ENCODE results near the gene MOGAT3. TPM values are rescaled to one million over a fixed set of nuclear protein-coding genes. Genes with fewer than 3 reads are reported as not detected.

Gene MOGAT3
- total and polyA plus RNA-seq, 7 donors = not detected

DNA sequence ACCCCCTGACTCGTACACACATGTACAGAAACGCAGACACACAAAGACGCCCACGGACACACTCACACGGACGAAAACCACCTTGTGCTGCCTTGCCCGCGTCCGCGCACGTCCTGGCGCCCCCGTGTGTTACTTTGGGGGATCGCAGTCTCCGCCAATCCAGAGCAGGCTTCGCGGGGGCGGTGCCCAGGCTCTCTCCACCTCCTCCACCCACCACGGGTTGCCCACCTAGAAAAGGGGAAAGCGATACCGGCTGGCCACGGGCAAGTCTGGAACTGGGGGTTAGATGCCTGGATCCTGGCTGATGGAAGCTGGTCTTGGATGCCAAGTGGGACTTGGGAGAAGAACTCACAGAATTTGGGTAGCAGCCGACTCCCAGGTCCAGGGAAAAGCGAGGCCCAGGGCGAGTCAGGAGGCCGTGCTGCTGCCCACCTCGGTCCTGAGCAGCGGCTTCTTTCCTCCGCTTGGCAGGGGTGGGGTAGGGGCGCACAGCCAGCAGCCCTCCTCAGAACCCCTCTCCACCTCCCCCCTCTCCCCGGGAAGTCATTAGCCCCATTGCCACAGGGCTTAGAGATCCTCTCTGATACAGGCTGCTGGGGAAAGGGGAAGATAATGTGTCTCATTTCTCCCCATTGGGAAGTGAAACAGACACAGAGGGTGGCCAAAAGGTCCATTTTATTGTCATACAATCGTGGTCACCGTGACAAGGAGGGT, 30.8 kb downstream of the MOGAT3 start:
- peak; percentile 72 to 80 for DNase-seq

DNA sequence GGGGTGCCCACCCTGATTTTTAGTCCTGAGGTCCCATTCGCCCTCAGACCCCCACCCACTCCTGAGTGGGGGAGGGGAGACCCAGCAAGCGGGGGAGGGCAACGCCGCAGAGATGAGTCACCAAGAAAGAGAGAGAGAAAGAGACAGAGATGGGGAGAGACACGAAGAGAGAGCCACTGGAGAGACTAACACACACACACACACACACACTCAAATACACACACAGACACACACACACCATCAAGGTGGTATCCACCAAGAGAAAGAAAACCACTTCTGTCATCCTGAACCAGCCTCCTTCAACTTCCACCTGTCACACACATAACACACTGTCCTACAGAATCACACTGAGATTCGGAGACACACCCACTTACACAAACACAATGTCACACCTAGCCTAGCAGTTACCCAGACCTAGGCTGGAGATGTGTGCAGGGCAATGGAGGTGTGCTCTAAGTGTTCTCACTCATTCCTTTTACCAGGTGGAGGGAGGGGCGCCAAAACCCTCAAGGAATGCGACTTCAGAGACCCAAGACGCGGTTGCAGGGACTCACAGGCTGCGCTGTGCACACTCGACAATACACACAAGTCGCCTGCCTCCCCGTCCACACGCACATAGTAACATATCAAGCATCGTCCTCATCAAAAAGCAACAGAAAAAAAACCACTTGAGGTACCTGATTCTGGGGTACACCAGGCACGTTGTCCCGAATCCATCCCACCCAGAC, 31.6 kb downstream of the MOGAT3 start:
- no peak for ATAC-seq
- intact Hi-C loops (cut with DNase I) = loop anchor here in 1 of 2 donors (2.0 kb wide), 1 partner anchor 26 kb away; no protein-coding TSS in a partner anchor

More for the DNA sequence above, 30.8 kb downstream of the MOGAT3 start:
- Histone ChIP-seq H3K36me3 (ENCODE audit: insufficient read depth in 1 of 2, low read depth in 1 of 2) (no peaks in the 10 kb centered on the region), H3K4me3 (no peak overlapping the region), H3K27me3 (ENCODE audit: insufficient read depth in 3 of 3, low read length in 2 of 3) (peaks cover 0 to 98% (median 61%) of the 10 kb centered on the region in 3 donors), H3K9me3 (no peaks in the 10 kb centered on the region), H3K4me1 (peaks cover 17% of the 10 kb centered on the region), H3K27ac (no peak overlapping the region)
- intact Hi-C loops (cut with DNase I) = loop anchor here in 1 of 2 donors (2.0 kb wide), 1 partner anchor 27 kb away; no protein-coding TSS in a partner anchor
- ATAC-seq = peak in 3 of 4 donors; percentile 50 to 67 (median 65)
- WGBS, 3 donors = 1 to 2% (median 1%) methylated on average over 31 to 33 of the region's 33 CpGs
- TF ChIP-seq, protein P1, sequence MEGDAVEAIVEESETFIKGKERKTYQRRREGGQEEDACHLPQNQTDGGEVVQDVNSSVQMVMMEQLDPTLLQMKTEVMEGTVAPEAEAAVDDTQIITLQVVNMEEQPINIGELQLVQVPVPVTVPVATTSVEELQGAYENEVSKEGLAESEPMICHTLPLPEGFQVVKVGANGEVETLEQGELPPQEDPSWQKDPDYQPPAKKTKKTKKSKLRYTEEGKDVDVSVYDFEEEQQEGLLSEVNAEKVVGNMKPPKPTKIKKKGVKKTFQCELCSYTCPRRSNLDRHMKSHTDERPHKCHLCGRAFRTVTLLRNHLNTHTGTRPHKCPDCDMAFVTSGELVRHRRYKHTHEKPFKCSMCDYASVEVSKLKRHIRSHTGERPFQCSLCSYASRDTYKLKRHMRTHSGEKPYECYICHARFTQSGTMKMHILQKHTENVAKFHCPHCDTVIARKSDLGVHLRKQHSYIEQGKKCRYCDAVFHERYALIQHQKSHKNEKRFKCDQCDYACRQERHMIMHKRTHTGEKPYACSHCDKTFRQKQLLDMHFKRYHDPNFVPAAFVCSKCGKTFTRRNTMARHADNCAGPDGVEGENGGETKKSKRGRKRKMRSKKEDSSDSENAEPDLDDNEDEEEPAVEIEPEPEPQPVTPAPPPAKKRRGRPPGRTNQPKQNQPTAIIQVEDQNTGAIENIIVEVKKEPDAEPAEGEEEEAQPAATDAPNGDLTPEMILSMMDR (IDR thresholded peaks at IDR 0.05) = peak; percentile 69

DNA sequence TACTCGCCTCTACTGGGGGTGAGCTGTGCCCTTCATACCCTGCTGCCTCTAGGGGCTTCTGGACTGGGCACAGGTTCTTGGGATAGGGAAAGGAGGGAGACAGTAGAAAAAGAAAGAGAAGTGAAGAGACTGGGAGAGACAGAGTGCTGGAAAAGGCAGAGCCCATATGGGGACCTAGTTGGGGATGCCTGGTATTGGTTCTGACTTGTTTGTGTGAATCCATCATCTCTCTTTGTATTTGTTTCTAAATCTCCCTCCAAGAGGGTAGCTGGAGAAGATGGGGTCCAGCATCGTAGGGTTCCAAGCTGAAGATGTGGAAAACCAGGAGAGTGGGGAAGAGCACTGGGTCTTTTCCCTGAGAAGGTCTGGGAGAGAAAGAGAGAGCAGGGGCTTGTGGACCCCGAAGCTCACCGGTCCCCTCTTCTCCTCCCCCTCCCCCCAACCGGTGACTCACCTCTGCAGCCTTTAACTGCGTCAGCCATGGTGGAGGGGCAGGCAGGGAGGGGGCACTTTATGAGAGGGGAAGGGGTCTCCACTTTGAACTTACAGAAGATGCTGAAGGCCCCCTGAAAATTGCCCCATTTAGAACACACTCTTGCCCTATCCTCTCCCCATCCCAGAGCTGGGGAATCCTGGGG, 32.3 kb downstream of the MOGAT3 start:
- WGBS, 3 donors = 0 to 7% (median 1%) methylated on average over 4 to 6 of the region's 6 CpGs
- TF ChIP-seq, protein P1 (IDR thresholded peaks at IDR 0.05) = no peak
- DNase-seq (no peak), ATAC-seq (no peak)
- no peak overlapping the region for H3K4me3 ChIP-seq
- no peaks in the 10 kb centered on the region for H3K9me3 ChIP-seq
- no peaks in the 10 kb centered on the region for H3K36me3 ChIP-seq (ENCODE audit: insufficient read depth in 1 of 2, low read depth in 1 of 2)
- peaks cover 0 to 98% (median 66%) of the 10 kb centered on the region in 3 donors for H3K27me3 ChIP-seq (ENCODE audit: insufficient read depth in 3 of 3, low read length in 2 of 3)
- H3K4me1 ChIP-seq = peaks cover 19% of the 10 kb centered on the region
- intact Hi-C loops (cut with DNase I) = loop anchor here in 1 of 2 donors (2.0 kb wide), 1 partner anchor 26 kb away; no protein-coding TSS in a partner anchor
- no peak overlapping the region for H3K27ac ChIP-seq

More for the DNA sequence above, 31.6 kb downstream of the MOGAT3 start:
- TF ChIP-seq, protein P1 (IDR thresholded peaks at IDR 0.05) = no peak
- Histone ChIP-seq H3K27ac (no peak overlapping the region), H3K36me3 (ENCODE audit: insufficient read depth in 1 of 2, low read depth in 1 of 2) (no peaks in the 10 kb centered on the region), H3K9me3 (no peaks in the 10 kb centered on the region), H3K4me1 (peaks cover 17% of the 10 kb centered on the region), H3K4me3 (no peak overlapping the region), H3K27me3 (ENCODE audit: insufficient read depth in 3 of 3, low read length in 2 of 3) (peaks cover 0 to 98% (median 65%) of the 10 kb centered on the region in 3 donors)
- WGBS, 3 donors = 1 to 3% (median 2%) methylated on average over 18 of the region's 18 CpGs
- no peak for DNase-seq

DNA sequence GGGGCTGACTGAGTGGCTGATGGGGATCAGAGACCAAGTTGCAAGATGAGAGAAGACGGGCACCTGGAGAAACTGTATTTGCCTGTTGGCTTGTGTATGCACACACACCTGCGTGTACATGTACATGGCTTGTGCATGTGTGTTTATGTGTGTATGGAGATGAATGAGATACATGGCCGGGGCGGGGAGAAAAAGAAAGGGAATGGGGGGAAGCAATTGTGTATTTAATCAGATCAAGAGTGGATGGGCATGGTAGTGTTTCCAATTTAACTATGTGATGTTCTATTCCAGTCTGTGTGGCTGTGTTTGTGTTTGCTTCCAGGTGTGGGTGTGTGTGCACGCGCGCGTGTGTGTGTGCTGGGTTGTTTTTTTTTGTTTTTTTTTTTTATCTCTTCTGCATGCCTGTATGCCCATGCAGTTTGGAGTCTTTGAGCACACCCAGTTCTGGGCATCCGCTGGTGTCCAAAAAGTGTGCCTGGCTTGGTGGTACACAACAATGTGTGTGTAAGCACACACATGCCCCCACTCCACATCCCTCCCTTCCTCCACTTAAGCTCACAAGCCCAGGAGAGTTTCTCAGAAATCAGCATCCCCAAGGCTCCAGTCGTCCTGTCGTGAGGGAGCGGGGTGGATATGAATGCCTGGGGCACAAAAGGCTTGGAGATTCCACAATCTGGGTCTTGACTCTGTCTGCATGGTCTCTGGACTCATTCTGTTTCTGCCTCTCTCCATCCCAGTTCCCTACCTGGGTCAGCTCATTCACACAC, 33.0 kb downstream of the MOGAT3 start:
- TF ChIP-seq, protein P1 (IDR thresholded peaks at IDR 0.05) = no peak
- Histone ChIP-seq H3K4me3 (no peak overlapping the region), H3K9me3 (no peaks in the 10 kb centered on the region), H3K27ac (no peak overlapping the region), H3K4me1 (peaks cover 12% of the 10 kb centered on the region), H3K27me3 (ENCODE audit: insufficient read depth in 3 of 3, low read length in 2 of 3) (peaks cover 0 to 96% (median 62%) of the 10 kb centered on the region in 3 donors), H3K36me3 (ENCODE audit: insufficient read depth in 1 of 2, low read depth in 1 of 2) (no peaks in the 10 kb centered on the region)
- 2 to 4% (median 3%) methylated on average over 12 of the region's 12 CpGs for WGBS, 3 donors
- intact Hi-C loops (cut with DNase I) = loop anchor here in 1 of 2 donors (2.0 kb wide), 1 partner anchor 25 kb away; no protein-coding TSS in a partner anchor
- ATAC-seq (no peak), DNase-seq (no peak)

All from psoas muscle (tissue), 8 donors.